Calu3 (cell line): ENCODE measurements around the gene MYL4. TPM values are rescaled to one million over a fixed set of nuclear protein-coding genes. Genes with fewer than 3 reads are reported as not detected.
A peak's percentile ranks its signal among the peaks of the same experiment; 100 is the strongest.

Experiments used
- BruUV-seq: library from RNA; stranded (reverse); fragments of 400-500 nt; replicated peaks from 2 replicates; lab custom pipeline; 2021; lab: Mats Ljungman, UMichigan
- CTCF ChIA-PET: fragments of 300-600 bp; sonication (Branson Sonifier 250); formaldehyde crosslinking; loops from one replicate; lab custom pipeline; 2022; ENCODE audit warnings: antibody characterized with exemption; lab: Charles Lee
- DNase-seq: peaks from one replicate; pipeline ENCODE4 v3.0.0; 2022
- H3K27ac Mint-ChIP-seq: one replicate; pipeline ENCODE4 v1.8.0; 2022; ENCODE audit warnings: mixed read lengths; ENCODE audit not compliant: unreplicated experiment
- H3K27me3 Mint-ChIP-seq: one replicate; pipeline ENCODE4 v1.8.0; 2022; ENCODE audit warnings: mixed read lengths; ENCODE audit not compliant: unreplicated experiment
- H3K36me3 Mint-ChIP-seq: one replicate; pipeline ENCODE4 v1.8.0; 2022; ENCODE audit warnings: mild to moderate bottlenecking, moderate library complexity, mixed read lengths; ENCODE audit not compliant: insufficient read depth, unreplicated experiment
- H3K4me1 Mint-ChIP-seq: one replicate; pipeline ENCODE4 v1.8.0; 2022; ENCODE audit warnings: mild to moderate bottlenecking, low read depth, mixed read lengths; ENCODE audit not compliant: unreplicated experiment
- H3K4me3 Mint-ChIP-seq: one replicate; pipeline ENCODE4 v1.8.0; 2022; ENCODE audit warnings: mild to moderate bottlenecking, low read depth, moderate library complexity, mixed read lengths; ENCODE audit not compliant: unreplicated experiment
- H3K9me3 Mint-ChIP-seq: one replicate; pipeline ENCODE4 v1.8.0; 2022; ENCODE audit warnings: low read depth, mixed read lengths; ENCODE audit not compliant: unreplicated experiment
- CTCF ChIP-seq: fragments of 200-600 bp; IDR thresholded peaks from one replicate; pipeline ENCODE4 v1.8.0; 2022; ENCODE audit warnings: antibody characterized with exemption; ENCODE audit not compliant: unreplicated experiment
- intact Hi-C: fragments of 100-400 bp; cut with micrococcal nuclease; formaldehyde crosslinking; loops from one replicate; pipeline ENCODE4 v1.10.0; 2022; ENCODE audit not compliant: unreplicated experiment
- total RNA-seq: library from RNA; stranded (reverse); gene quantifications from 2 replicates; pipeline ENCODE4 v1.2.3, GENCODE V29; 2022

MYL4 gene
- total RNA-seq, 1 experiment from 2014 or later, result not detected

- Mint-ChIP-seq H3K27me3 (no peaks in the 10 kb centered on the region), H3K9me3 (no peaks in the 10 kb centered on the region), H3K4me3 (peak overlapping the region; percentile 93), H3K27ac (peak overlapping the region; percentile 87), H3K36me3 (peaks cover 17% of the 10 kb centered on the region), H3K4me1 (peaks cover 28% of the 10 kb centered on the region)
- CTCF ChIA-PET, result no interaction called here
- no peak for DNase-seq
- intact Hi-C loops, result no loop called here
- TSS peak; percentile 68 for BruUV-seq
- TF ChIP-seq CTCF, result no peak
These were observed 20.8 kb upstream of the MYL4 start for GRCh38 chr17:47188271-47188875.

- intact Hi-C loops, result no loop called here
- CTCF ChIA-PET, result interaction anchor here (0.6 to 1.9 kb wide), 9 partner anchors 12 to 460 kb away, joined by 3 to 6 read pairs (median 3); partner anchors contain the start of genes EFCAB13 and KPNB1
These were observed 20.0 kb upstream of the MYL4 start, which contains the start of gene CDC27 for GRCh38 chr17:47188876-47189731. Gene CDC27 (minus strand): TSS chr17:47189295. CDS start chr17:47189172, 123 bp downstream.

DNA sequence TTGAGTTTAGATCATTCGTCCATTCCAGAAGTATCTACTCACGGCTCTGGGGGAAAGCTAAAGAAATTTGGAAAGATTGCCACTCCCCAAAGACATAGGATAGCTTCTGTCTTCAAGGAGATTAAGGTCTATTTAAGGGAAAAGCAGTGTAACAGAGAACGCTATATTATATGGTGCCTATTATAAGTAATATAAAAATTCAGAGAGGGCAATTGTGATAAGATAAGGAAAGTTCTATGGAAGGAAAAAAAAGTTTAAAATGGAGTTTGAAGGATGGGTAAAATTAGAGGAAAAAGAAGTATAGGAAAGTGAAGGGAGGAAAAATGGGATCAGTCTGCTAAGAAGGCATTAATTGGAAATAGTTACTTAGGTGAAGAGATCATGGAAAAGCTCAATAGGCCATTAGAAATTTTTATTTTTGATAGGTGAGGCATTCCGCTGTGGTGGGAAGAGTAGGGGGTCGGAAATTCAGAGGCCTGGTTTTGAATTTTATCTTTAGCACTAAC, 19.4 kb upstream of the MYL4 start:
- Mint-ChIP-seq H3K27me3 (no peaks in the 10 kb centered on the region), H3K9me3 (no peaks in the 10 kb centered on the region), H3K27ac (peak overlapping the region; percentile 87), H3K4me1 (peaks cover 28% of the 10 kb centered on the region), H3K36me3 (peaks cover 17% of the 10 kb centered on the region), H3K4me3 (peak overlapping the region; percentile 93)
- DNase-seq, result no peak
- CTCF ChIA-PET, result interaction anchor here (0.5 to 1.9 kb wide), 11 partner anchors 11 to 461 kb away, joined by 3 to 6 read pairs (median 3); partner anchors contain the start of genes EFCAB13 and KPNB1
- no peak for TF ChIP-seq CTCF
- TSS peak; percentile 78 for BruUV-seq
- intact Hi-C loops, result no loop called here

More at GRCh38 chr17:47188876-47189731, 20.0 kb upstream of the MYL4 start, which contains the start of gene CDC27:
- Mint-ChIP-seq H3K27me3 (no peaks in the 10 kb centered on the region), H3K9me3 (no peaks in the 10 kb centered on the region), H3K27ac (peak within 1 kb of the TSS; percentile 87), H3K4me3 (peak within 1 kb of the TSS; percentile 93), H3K4me1 (peaks cover 28% of the 10 kb centered on the region), H3K36me3 (peaks cover 17% of the 10 kb centered on the region)
- TF ChIP-seq CTCF, result no peak
- BruUV-seq, result no TSS peak
- DNase-seq, result peak; percentile 100

GRCh38 chr17:47190243-47190642, 18.9 kb upstream of the MYL4 start:
- Mint-ChIP-seq H3K27me3 (no peaks in the 10 kb centered on the region), H3K4me1 (peaks cover 28% of the 10 kb centered on the region), H3K27ac (no peak overlapping the region), H3K36me3 (peaks cover 17% of the 10 kb centered on the region), H3K9me3 (no peaks in the 10 kb centered on the region), H3K4me3 (no peak overlapping the region)
- DNase-seq, result no peak
- TF ChIP-seq CTCF, result no peak
- CTCF ChIA-PET, result interaction anchor here (0.5 to 1.9 kb wide), 4 partner anchors 125 to 460 kb away, joined by 3 to 6 read pairs (median 4); partner anchors contain the start of gene KPNB1
- no TSS peak for BruUV-seq
- intact Hi-C loops, result no loop called here
